ENCODE data around the gene TRIM62. TPM values are rescaled to one million over a fixed set of nuclear protein-coding genes. Genes with fewer than 3 reads are reported as not detected.

TRIM62 gene
- total RNA-seq, 6 experiments from 2014 or later = 1.1 to 2.4 (median 1.7) TPM

DNA sequence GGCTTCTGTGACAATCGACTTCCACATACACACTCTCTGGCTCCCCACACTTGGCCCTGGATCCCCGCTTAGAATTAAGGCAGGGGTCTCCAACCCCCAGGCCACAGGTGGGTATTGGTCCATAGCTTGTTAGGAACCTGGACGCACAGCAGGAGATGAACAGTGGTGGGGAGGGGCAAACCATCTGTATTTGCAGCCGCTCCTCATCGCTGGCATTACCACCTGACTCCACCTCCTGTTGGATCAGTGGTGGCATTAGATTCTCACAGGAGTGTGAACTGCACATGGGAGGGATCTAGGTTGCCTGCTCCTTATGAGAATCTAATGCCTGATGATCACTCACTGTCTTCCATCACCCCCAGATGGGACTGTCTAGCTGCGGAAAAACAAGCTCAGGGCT lies 16.0 kb downstream of the TRIM62 start:
- Histone ChIP-seq H3K4me1 (no peaks in the 10 kb centered on the region), H3K9me3 (no peaks in the 10 kb centered on the region), H3K36me3 (no peaks in the 10 kb centered on the region), H3K27me3 (no peaks in the 10 kb centered on the region), H3K4me3 (no peak overlapping the region), H3K27ac (no peak overlapping the region)
- intact Hi-C loops (cut with DNase I) = no loop called here
- ATAC-seq (no peak), DNase-seq (no peak)
- 82% methylated on average over 6 of the region's 6 CpGs for WGBS (ENCODE audit: insufficient coverage, low coverage, low lambda C conversion rate, missing lambda C conversion rate)
- TF ChIP-seq POLR2A (IDR thresholded peaks at IDR 0.05) = no peak
- TF ChIP-seq, protein P1, sequence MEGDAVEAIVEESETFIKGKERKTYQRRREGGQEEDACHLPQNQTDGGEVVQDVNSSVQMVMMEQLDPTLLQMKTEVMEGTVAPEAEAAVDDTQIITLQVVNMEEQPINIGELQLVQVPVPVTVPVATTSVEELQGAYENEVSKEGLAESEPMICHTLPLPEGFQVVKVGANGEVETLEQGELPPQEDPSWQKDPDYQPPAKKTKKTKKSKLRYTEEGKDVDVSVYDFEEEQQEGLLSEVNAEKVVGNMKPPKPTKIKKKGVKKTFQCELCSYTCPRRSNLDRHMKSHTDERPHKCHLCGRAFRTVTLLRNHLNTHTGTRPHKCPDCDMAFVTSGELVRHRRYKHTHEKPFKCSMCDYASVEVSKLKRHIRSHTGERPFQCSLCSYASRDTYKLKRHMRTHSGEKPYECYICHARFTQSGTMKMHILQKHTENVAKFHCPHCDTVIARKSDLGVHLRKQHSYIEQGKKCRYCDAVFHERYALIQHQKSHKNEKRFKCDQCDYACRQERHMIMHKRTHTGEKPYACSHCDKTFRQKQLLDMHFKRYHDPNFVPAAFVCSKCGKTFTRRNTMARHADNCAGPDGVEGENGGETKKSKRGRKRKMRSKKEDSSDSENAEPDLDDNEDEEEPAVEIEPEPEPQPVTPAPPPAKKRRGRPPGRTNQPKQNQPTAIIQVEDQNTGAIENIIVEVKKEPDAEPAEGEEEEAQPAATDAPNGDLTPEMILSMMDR (IDR thresholded peaks at IDR 0.05) = no peak

DNA sequence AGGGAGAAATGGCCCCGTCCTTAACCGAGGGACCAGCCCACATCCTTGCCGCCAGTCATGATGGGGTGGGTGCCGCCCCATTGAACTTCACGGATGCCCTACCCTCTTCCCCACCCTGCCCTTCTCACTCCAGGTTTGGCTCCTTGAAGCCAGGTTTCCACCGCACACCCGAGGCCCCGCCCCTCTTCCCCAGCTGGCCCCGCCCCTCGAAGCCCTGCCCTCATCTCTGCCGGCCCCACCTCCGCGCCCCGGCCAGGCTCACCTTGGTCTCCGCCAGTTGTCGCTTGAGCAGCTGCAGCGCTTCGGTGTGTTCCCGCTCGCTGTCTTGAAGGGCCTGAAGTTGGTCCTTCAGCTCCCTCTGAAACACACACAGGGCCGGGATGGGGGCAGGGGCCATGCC lies 16.6 kb downstream of the TRIM62 start:
- H3K27ac ChIP-seq = no peak overlapping the region
- DNase-seq = no peak
- no peaks in the 10 kb centered on the region for H3K9me3 ChIP-seq
- TF ChIP-seq, protein P1 (IDR thresholded peaks at IDR 0.05) = no peak
- TF ChIP-seq POLR2A (IDR thresholded peaks at IDR 0.05) = no peak
- intact Hi-C loops (cut with DNase I) = no loop called here
- H3K36me3 ChIP-seq = no peaks in the 10 kb centered on the region
- no peaks in the 10 kb centered on the region for H3K4me1 ChIP-seq
- H3K27me3 ChIP-seq = no peaks in the 10 kb centered on the region
- peak in 1 of 4 donors; percentile 14 for ATAC-seq
- H3K4me3 ChIP-seq = no peak overlapping the region
- 70% methylated on average over 11 of the region's 21 CpGs for WGBS (ENCODE audit: insufficient coverage, low coverage, low lambda C conversion rate, missing lambda C conversion rate)

DNA sequence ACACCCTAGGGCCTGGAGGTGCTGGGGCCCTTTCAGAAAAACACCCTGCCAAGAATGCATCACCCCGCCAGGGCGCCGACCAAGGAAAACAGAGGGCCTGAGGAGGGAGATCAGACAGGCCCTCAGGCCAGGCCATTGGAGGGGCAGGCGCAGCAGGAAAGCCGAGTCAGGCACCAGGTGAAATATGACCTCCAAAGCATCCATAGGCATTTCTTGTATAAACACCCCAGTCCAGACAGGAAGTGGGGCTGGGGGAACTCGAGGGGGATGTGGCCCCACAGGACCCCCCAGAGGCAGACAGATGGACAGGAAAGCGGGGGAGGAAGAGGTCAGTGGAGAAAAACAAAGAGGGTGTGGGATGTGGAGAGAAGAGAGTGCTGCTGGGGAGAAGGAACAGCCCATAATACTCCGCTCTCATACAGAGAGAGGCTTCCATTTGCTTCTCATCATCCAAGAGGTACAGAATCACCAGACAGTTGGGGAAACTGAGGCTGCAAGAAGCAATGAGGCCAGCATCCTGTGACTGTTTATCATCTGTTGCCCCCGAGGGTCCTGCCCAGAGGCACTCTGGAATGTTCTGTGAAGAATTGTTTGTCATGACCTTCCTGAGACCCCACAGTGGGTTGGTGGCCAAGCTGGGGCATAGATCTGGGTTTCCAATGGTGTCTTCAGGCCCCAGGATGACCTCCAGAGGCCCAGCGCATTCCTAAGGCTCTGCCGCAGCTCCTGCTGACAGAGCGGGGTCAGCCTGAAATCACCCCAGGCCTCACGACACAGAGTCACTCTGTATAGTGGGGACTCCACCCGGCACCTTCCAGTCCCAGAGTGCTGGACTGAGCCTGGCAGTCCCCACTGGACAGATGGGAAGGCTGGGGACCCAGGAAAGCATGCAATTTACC lies 18.0 kb downstream of the TRIM62 start:
- no peaks in the 10 kb centered on the region for H3K4me1 ChIP-seq
- WGBS (ENCODE audit: insufficient coverage, low coverage, low lambda C conversion rate, missing lambda C conversion rate) = 59% methylated on average over 5 of the region's 14 CpGs
- no peak overlapping the region for H3K4me3 ChIP-seq
- no peaks in the 10 kb centered on the region for H3K36me3 ChIP-seq
- H3K27me3 ChIP-seq = no peaks in the 10 kb centered on the region
- ATAC-seq (no peak), DNase-seq (no peak)
- H3K27ac ChIP-seq = no peak overlapping the region
- intact Hi-C loops (cut with DNase I) = no loop called here
- H3K9me3 ChIP-seq = no peaks in the 10 kb centered on the region
- TF ChIP-seq, protein P1 (IDR thresholded peaks at IDR 0.05) = no peak
- TF ChIP-seq POLR2A (IDR thresholded peaks at IDR 0.05) = no peak

DNA sequence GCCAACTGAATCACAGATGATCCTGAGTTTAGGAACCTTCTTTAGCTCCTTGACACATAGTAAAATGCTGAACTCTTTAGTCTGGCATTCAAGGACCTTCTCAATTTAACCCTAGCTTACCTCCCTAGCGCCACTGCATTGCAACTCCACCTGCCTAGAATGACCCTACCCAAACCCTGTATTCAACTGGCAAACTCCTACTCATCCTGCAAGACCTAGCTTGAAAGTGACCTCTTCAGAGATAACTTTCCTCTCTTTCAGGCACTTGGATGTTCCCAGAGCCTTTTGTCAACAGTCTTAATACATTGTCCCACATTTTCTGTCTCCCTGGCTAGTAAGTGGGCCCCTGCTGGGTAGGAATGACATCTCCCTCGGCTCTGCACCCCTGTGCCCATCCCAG lies 19.7 kb downstream of the TRIM62 start:
- H3K9me3 ChIP-seq = no peaks in the 10 kb centered on the region
- no peak for ATAC-seq
- 93% methylated on average over 2 of the region's 2 CpGs for WGBS (ENCODE audit: insufficient coverage, low coverage, low lambda C conversion rate, missing lambda C conversion rate)
- TF ChIP-seq POLR2A (IDR thresholded peaks at IDR 0.05) = no peak
- TF ChIP-seq, protein P1 (IDR thresholded peaks at IDR 0.05) = no peak
- H3K4me1 ChIP-seq = no peaks in the 10 kb centered on the region
- H3K36me3 ChIP-seq = no peaks in the 10 kb centered on the region
- no peak overlapping the region for H3K27ac ChIP-seq
- intact Hi-C loops (cut with DNase I) = no loop called here
- no peaks in the 10 kb centered on the region for H3K27me3 ChIP-seq
- no peak overlapping the region for H3K4me3 ChIP-seq
- no peak for DNase-seq
